SH-SY5Y (cell line): ENCODE data around the gene WDR5.

Experiments used
- GATA2 ChIP-seq: IDR thresholded peaks from 2 replicates; pipeline ENCODE4 v1.6.1; 2011; ENCODE audit warnings: mild to moderate bottlenecking, low read depth, low read length
- GATA3 ChIP-seq: IDR thresholded peaks from 2 replicates; pipeline ENCODE4 v1.6.1; 2011; ENCODE audit warnings: low read depth, mild to moderate bottlenecking, low read length, moderate library complexity

WDR5 gene

GRCh38 chr9:134162926-134163370 is 27.1 kb downstream of the WDR5 start:
- TF ChIP-seq GATA2 (no peak), GATA3 (no peak)

DNA sequence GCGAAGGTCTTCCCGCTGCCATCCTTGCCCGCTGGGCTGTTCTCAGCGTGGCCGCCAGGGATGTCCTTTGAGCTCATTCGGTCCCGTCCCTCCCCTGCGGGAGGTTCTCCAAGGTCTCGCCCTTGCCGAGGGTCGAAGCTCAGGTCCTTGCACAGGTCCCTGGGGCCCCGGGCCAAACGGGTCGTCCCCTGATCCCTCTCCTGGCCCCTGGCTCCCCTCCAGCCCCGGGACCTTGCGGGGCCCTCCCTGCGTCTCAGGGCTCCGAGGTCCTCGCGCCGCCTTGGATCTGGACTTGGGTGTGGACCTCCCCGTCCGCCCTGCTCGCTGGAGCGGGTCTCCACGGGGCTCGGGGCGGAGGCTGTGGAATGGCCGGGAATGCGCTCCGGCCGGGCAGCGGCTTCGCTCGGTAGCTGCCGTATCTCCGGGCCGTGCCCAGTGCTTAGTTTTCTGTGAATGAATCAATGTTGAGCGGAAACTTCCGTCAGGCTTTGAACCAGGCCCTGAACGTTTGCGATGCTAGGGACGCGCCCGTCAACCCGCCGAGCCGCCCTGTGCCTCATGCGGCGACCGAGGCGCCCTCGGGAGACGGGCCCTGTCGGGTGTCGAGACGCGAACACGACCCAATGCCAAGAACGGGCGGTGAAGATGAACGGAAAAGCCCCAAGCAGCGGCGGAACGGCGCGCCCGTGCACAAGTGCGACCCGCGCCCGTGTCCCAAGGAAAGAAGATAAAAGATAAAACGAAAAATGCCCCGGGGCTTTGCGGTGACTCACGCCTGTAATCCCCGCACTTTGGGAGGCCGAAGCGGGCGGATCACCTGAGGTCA is 27.7 kb downstream of the WDR5 start:
- TF ChIP-seq GATA2 (peak; percentile 44), GATA3 (no peak)

DNA sequence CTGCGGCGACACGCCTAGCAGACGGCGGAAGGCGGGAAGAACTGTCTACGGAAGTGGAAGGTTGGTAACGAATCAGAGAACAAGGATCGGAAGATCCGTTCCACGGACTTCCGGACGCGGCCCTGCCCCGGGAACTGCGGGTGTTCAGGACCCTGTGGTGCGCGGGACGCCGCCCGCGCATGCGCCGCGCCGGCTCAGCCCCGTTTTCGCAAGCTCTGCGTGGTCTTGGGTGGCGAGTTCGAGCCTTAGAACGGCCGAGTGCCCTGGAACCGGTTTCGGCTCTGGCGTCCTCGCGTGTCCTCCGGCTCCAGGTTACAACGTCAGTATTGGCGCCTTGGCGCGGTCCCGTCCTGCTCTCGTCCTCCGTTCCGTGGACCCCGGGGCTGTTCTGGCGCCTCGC is 29.0 kb downstream of the WDR5 start:
- TF ChIP-seq GATA2 (no peak), GATA3 (no peak)

- no peak for TF ChIP-seq GATA2
- TF ChIP-seq GATA3 = no peak
These were observed 29.8 kb downstream of the WDR5 start for GRCh38 chr9:134165357-134166315.

- TF ChIP-seq GATA2 = no peak
- no peak for TF ChIP-seq GATA3
These were observed 30.5 kb downstream of the WDR5 start for GRCh38 chr9:134166374-134166773.

GRCh38 chr9:134167530-134167931 is 31.6 kb downstream of the WDR5 start:
- TF ChIP-seq GATA3 (no peak), GATA2 (no peak)

- TF ChIP-seq GATA2 (no peak), GATA3 (no peak)
These were observed 33.1 kb downstream of the WDR5 start for GRCh38 chr9:134168757-134169550.

DNA sequence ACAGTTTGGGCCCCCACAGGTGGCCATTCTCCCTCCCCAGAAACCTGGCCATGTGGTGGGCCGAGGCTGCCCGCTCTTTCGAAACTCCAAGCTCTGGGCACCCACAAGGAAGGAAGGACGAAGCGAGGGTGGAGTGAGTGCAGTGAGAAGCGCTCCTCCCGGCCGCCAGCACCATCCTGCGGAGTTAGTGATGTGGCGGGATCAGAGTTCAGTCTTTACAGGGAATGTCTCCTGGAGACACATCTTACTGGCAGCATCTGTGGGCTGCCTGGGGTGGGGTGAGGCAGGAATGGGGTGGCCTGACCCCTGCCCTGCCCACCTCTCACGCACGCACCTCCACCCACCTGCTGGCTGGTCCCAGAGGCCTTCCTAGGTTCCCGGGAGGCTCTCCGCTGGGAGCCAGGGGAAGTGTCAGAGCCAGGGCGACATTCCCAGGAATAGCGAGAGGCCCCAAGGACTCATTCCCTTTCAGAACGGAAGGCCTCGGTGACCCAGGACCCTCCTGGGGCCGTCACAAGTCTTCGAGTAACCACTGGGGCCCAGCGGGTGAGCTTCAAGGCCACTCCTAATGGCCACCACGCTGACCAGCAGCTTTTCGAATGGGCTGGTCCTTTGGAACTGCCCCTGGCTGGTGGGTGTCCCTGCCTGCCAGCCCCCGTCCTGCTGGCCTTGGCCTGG is 34.0 kb downstream of the WDR5 start:
- TF ChIP-seq GATA2 (no peak), GATA3 (no peak)

GRCh38 chr9:134170532-134171315 is 34.8 kb downstream of the WDR5 start:
- TF ChIP-seq GATA3 = no peak
- TF ChIP-seq GATA2 = no peak

- TF ChIP-seq GATA2 = no peak
- TF ChIP-seq GATA3 = no peak
These were observed 35.7 kb downstream of the WDR5 start for GRCh38 chr9:134171316-134172197.

- TF ChIP-seq GATA2 = no peak
- TF ChIP-seq GATA3 = no peak
These were observed 36.6 kb downstream of the WDR5 start for GRCh38 chr9:134172198-134173126.
